ENCODE measurements around the gene PAK1IP1.

- TF ChIP-seq POLR2A (IDR thresholded peaks at IDR 0.05): no peak
- TF ChIP-seq CTCF (IDR thresholded peaks at IDR 0.05): no peak
These were observed 52.1 kb downstream of the PAK1IP1 start for GRCh38 chr6:10746915-10747250.

Measured in right lobe of liver (tissue), 4 donors.